Measurements from ENCODE around the gene RBM43. TPM values are rescaled to one million over a fixed set of nuclear protein-coding genes. Genes with fewer than 3 reads are reported as not detected.

Gene RBM43
- total RNA-seq, 2 donors from 2014 or later: 2.4 to 3.8 TPM

GRCh38 chr2:151217343-151217742 is 44.3 kb downstream of the RBM43 start:
- Histone ChIP-seq H3K27me3 (no peaks in the 10 kb centered on the region), H3K4me3 (no peak overlapping the region), H3K27ac (no peak overlapping the region), H3K4me1 (no peaks in the 10 kb centered on the region), H3K36me3 (no peaks in the 10 kb centered on the region), H3K9ac (ENCODE audit: low read depth in 2 of 2, low read length in 2 of 2) (no peak overlapping the region), H3K9me3 (no peaks in the 10 kb centered on the region)
- no peak for DNase-seq
- TF ChIP-seq CTCF (IDR thresholded peaks at IDR 0.05): no peak
- intact Hi-C loops (cut with DNase I): no loop called here

- H3K27me3 ChIP-seq: no peaks in the 10 kb centered on the region
- no peak overlapping the region for H3K9ac ChIP-seq (ENCODE audit: low read depth in 2 of 2, low read length in 2 of 2)
- H3K4me3 ChIP-seq: no peak overlapping the region
- intact Hi-C loops (cut with DNase I): no loop called here
- no peaks in the 10 kb centered on the region for H3K4me1 ChIP-seq
- no peak for TF ChIP-seq CTCF (IDR thresholded peaks at IDR 0.05)
- H3K9me3 ChIP-seq: no peaks in the 10 kb centered on the region
- H3K36me3 ChIP-seq: no peaks in the 10 kb centered on the region
- no peak overlapping the region for H3K27ac ChIP-seq
- no peak for DNase-seq
Measured at GRCh38 chr2:151207100-151207499, 54.6 kb downstream of the RBM43 start.

GRCh38 chr2:151206446-151206968 is 55.2 kb downstream of the RBM43 start:
- intact Hi-C loops (cut with DNase I): no loop called here
- TF ChIP-seq CTCF (IDR thresholded peaks at IDR 0.05): no peak
- no peak overlapping the region for H3K27ac ChIP-seq
- no peaks in the 10 kb centered on the region for H3K4me1 ChIP-seq
- no peak overlapping the region for H3K9ac ChIP-seq (ENCODE audit: low read depth in 2 of 2, low read length in 2 of 2)
- no peak overlapping the region for H3K4me3 ChIP-seq
- H3K36me3 ChIP-seq: no peaks in the 10 kb centered on the region
- no peaks in the 10 kb centered on the region for H3K9me3 ChIP-seq
- H3K27me3 ChIP-seq: no peaks in the 10 kb centered on the region
- no peak for DNase-seq

GRCh38 chr2:151205571-151205970 is 56.1 kb downstream of the RBM43 start:
- no peak for TF ChIP-seq CTCF (IDR thresholded peaks at IDR 0.05)
- intact Hi-C loops (cut with DNase I): no loop called here
- H3K9ac ChIP-seq (ENCODE audit: low read depth in 2 of 2, low read length in 2 of 2): no peak overlapping the region

GRCh38 chr2:151204756-151205155 is 56.9 kb downstream of the RBM43 start:
- Histone ChIP-seq H3K4me1 (no peaks in the 10 kb centered on the region), H3K9me3 (no peaks in the 10 kb centered on the region), H3K9ac (ENCODE audit: low read depth in 2 of 2, low read length in 2 of 2) (no peak overlapping the region), H3K4me3 (no peak overlapping the region), H3K36me3 (no peaks in the 10 kb centered on the region), H3K27me3 (no peaks in the 10 kb centered on the region), H3K27ac (no peak overlapping the region)
- no peak for DNase-seq
- no peak for TF ChIP-seq CTCF (IDR thresholded peaks at IDR 0.05)
- intact Hi-C loops (cut with DNase I): no loop called here

More at GRCh38 chr2:151205571-151205970, 56.1 kb downstream of the RBM43 start:
- DNase-seq: no peak
- no peaks in the 10 kb centered on the region for H3K27me3 ChIP-seq
- no peak overlapping the region for H3K27ac ChIP-seq
- H3K4me3 ChIP-seq: no peak overlapping the region
- H3K9me3 ChIP-seq: no peaks in the 10 kb centered on the region
- no peaks in the 10 kb centered on the region for H3K36me3 ChIP-seq
- no peaks in the 10 kb centered on the region for H3K4me1 ChIP-seq
